Duodenal mucosa (tissue), 2 donors: Measurements from ENCODE around the gene TCAP.

ENCODE experiments used
- H3K27ac ChIP-seq: one replicate; pipeline ENCODE4 v1.7.0; 2013; ENCODE audit warnings: low read depth, low read length
- H3K27me3 ChIP-seq, 2 donors: one replicate each; pipeline ENCODE4 v1.7.0; 2013; ENCODE audit warnings: low read length in 2 of 2, control low read depth in 1 of 2; ENCODE audit not compliant: insufficient read depth in 2 of 2, control insufficient read depth in 1 of 2
- H3K36me3 ChIP-seq, 2 donors: one replicate each; pipeline ENCODE4 v1.7.0; 2013; ENCODE audit warnings: low read length in 2 of 2, control low read depth in 1 of 2; ENCODE audit not compliant: insufficient read depth in 2 of 2, control insufficient read depth in 1 of 2
- H3K4me1 ChIP-seq, 2 donors: one replicate each; pipeline ENCODE4 v1.7.0; 2013; ENCODE audit warnings: low read length in 2 of 2, control low read depth in 1 of 2; ENCODE audit not compliant: insufficient read depth in 2 of 2, control insufficient read depth in 1 of 2
- H3K4me3 ChIP-seq, 2 donors: one replicate each; pipeline ENCODE4 v1.7.0; 2013; ENCODE audit warnings: low read length in 2 of 2, low read depth in 1 of 2
- H3K9ac ChIP-seq, 2 donors: one replicate each; pipeline ENCODE4 v1.7.0; 2013; ENCODE audit warnings: low read length in 2 of 2, low read depth in 1 of 2
- H3K9me3 ChIP-seq, 2 donors: one replicate each; pipeline ENCODE4 v1.7.0; 2013; ENCODE audit warnings: low read length in 2 of 2, control low read depth in 1 of 2; ENCODE audit not compliant: control insufficient read depth in 1 of 2

TCAP gene

GRCh38 chr17:39666231-39666600 lies 1.1 kb downstream of the TCAP start:
- Histone ChIP-seq H3K27ac (no peak overlapping the region), H3K9me3 (no peaks in the 10 kb centered on the region), H3K36me3 (peaks cover 3 to 13% of the 10 kb centered on the region in 2 donors), H3K4me3 (no peak overlapping the region), H3K4me1 (peaks cover 38% of the 10 kb centered on the region in 2 donors), H3K9ac (no peak overlapping the region), H3K27me3 (peaks cover 14 to 23% of the 10 kb centered on the region in 2 donors)

GRCh38 chr17:39666601-39667261 lies 1.6 kb downstream of the TCAP start:
- Histone ChIP-seq H3K9me3 (no peaks in the 10 kb centered on the region), H3K27me3 (peaks cover 18 to 26% of the 10 kb centered on the region in 2 donors), H3K36me3 (peaks cover under 1 to 10% of the 10 kb centered on the region in 2 donors), H3K27ac (no peak overlapping the region), H3K9ac (peak overlapping the region; percentile 6 to 11), H3K4me3 (no peak overlapping the region), H3K4me1 (peaks cover 43% of the 10 kb centered on the region in 2 donors)

- Histone ChIP-seq H3K27me3 (peaks cover 21 to 33% of the 10 kb centered on the region in 2 donors), H3K9ac (peak overlapping the region; percentile 6 to 11), H3K4me3 (no peak overlapping the region)
Observed at GRCh38 chr17:39667262-39667944, 2.3 kb downstream of the TCAP start.

GRCh38 chr17:39667945-39668924 lies 3.1 kb downstream of the TCAP start, which contains the start of gene PNMT:
Gene PNMT (plus strand): TSS chr17:39668453. CDS start chr17:39668476, 23 bp downstream.
- H3K36me3 ChIP-seq, result no peaks in the 10 kb centered on the region
- peak within 1 kb of the TSS in 1 of 2 donors; percentile 43 for H3K4me3 ChIP-seq
- peaks cover 37 to 41% of the 10 kb centered on the region in 2 donors for H3K4me1 ChIP-seq
- H3K27ac ChIP-seq, result no peak within 1 kb of the TSS
- peaks cover 21 to 33% of the 10 kb centered on the region in 2 donors for H3K27me3 ChIP-seq
- no peaks in the 10 kb centered on the region for H3K9me3 ChIP-seq
- H3K9ac ChIP-seq, result peak within 1 kb of the TSS; percentile 6 to 11

More at GRCh38 chr17:39667262-39667944, 2.3 kb downstream of the TCAP start:
- Histone ChIP-seq H3K36me3 (peaks cover 0 to 6% of the 10 kb centered on the region in 2 donors), H3K27ac (no peak overlapping the region), H3K9me3 (no peaks in the 10 kb centered on the region), H3K4me1 (peaks cover 43 to 46% of the 10 kb centered on the region in 2 donors)

- Histone ChIP-seq H3K9me3 (no peaks in the 10 kb centered on the region), H3K27ac (no peak overlapping the region), H3K9ac (no peak overlapping the region), H3K27me3 (peaks cover 21 to 33% of the 10 kb centered on the region in 2 donors), H3K4me1 (peaks cover 32 to 40% of the 10 kb centered on the region in 2 donors), H3K4me3 (no peak overlapping the region), H3K36me3 (no peaks in the 10 kb centered on the region)
Observed at GRCh38 chr17:39669897-39670735, 5.0 kb downstream of the TCAP start.

- Histone ChIP-seq H3K9ac (no peak overlapping the region), H3K27me3 (peaks cover 18 to 33% of the 10 kb centered on the region in 2 donors), H3K4me1 (peaks cover 38 to 46% of the 10 kb centered on the region in 2 donors)
Observed at GRCh38 chr17:39670746-39671145, 5.6 kb downstream of the TCAP start.

GRCh38 chr17:39671651-39672521 lies 6.7 kb downstream of the TCAP start:
- no peaks in the 10 kb centered on the region for H3K36me3 ChIP-seq
- peak overlapping the region; percentile 20 to 43 for H3K9ac ChIP-seq
- peak overlapping the region in 1 of 2 donors; percentile 16 for H3K4me3 ChIP-seq
- H3K27ac ChIP-seq, result peak overlapping the region; percentile 81
- H3K9me3 ChIP-seq, result no peaks in the 10 kb centered on the region
- H3K27me3 ChIP-seq, result peaks cover 9 to 21% of the 10 kb centered on the region in 2 donors
- peaks cover 45 to 56% of the 10 kb centered on the region in 2 donors for H3K4me1 ChIP-seq

More at GRCh38 chr17:39670746-39671145, 5.6 kb downstream of the TCAP start:
- H3K9me3 ChIP-seq, result no peaks in the 10 kb centered on the region
- no peak overlapping the region for H3K27ac ChIP-seq
- H3K4me3 ChIP-seq, result no peak overlapping the region
- H3K36me3 ChIP-seq, result no peaks in the 10 kb centered on the region

- Histone ChIP-seq H3K27ac (no peak overlapping the region), H3K27me3 (peaks cover 7 to 15% of the 10 kb centered on the region in 2 donors), H3K9ac (no peak overlapping the region), H3K9me3 (no peaks in the 10 kb centered on the region), H3K4me1 (peaks cover 50 to 59% of the 10 kb centered on the region in 2 donors), H3K36me3 (no peaks in the 10 kb centered on the region), H3K4me3 (no peak overlapping the region)
Observed at GRCh38 chr17:39672522-39673334, 7.6 kb downstream of the TCAP start.
